ENCODE data around the gene PASK. TPM values are rescaled to one million over a fixed set of nuclear protein-coding genes. Genes with fewer than 3 reads are reported as not detected.
A peak's percentile ranks its signal among the peaks of the same experiment; 100 is the strongest.

The PASK gene
- total RNA-seq, 1 experiment from 2014 or later: 51.6 TPM

GRCh38 chr2:241149675-241149924, 328 bp upstream of the PASK start:
- no TSS peak for BruUV-seq (replicated peaks)
- TF ChIP-seq POLR2AphosphoS5 (IDR thresholded peaks at IDR 0.05; ENCODE audit: low read depth, low read length): no peak
- TF ChIP-seq SIN3A (IDR thresholded peaks at IDR 0.05; ENCODE audit: borderline replicate concordance, insufficient read depth, low read depth, low read length): 0 out of 2 replicates have a peak, but pooled peaks have one; percentile 9
- ChIA-PET POLR2A (interaction anchor here (1.3 kb wide), 1 partner anchor 14 kb away, joined by 4 read pairs; no protein-coding TSS in a partner anchor), CTCF (no interaction called here)
- H3K9me3 ChIP-seq (ENCODE audit: control insufficient read depth, insufficient read depth, low read depth, low read length): no peaks in the 10 kb centered on the region
- peak overlapping the region; percentile 64 to 90 for H3K4me3 ChIP-seq (ENCODE audit: low read depth in 2 of 2, low read length in 2 of 2)
- ATAC-seq (peak; percentile 42), DNase-seq (ENCODE audit: low read depth, low spot score) (no peak)
- no peaks in the 10 kb centered on the region for H3K27me3 ChIP-seq (ENCODE audit: control insufficient read depth, insufficient read depth, low read length)
- peaks cover 5% of the 10 kb centered on the region; the same call in 1 of the 2 replicates for H3K36me3 ChIP-seq (ENCODE audit: control insufficient read depth, insufficient read depth, low read length)
- H3K4me1 ChIP-seq (ENCODE audit: control insufficient read depth, insufficient read depth, low read length): peaks cover 16% of the 10 kb centered on the region
- H3K27ac ChIP-seq (ENCODE audit: low read length): 0 out of 2 replicates have a peak overlapping the region, but pooled peaks have one; percentile 11
- intact Hi-C loops (cut with micrococcal nuclease; ENCODE audit: unreplicated experiment): no loop called here
- in situ Hi-C loops (cut with HindIII; ENCODE audit: low pct_unique_long_range_greater_than_20kb, low sequenced_read_pairs): no loop called here

GRCh38 chr2:241148239-241148638, 1.0 kb downstream of the PASK start:
- CTCF ChIA-PET: no interaction called here
- peak overlapping the region; percentile 72 for H3K27ac ChIP-seq (ENCODE audit: low read length)
- H3K27me3 ChIP-seq (ENCODE audit: control insufficient read depth, insufficient read depth, low read length): no peaks in the 10 kb centered on the region
- BruUV-seq (replicated peaks): no TSS peak
- no peak for TF ChIP-seq SIN3A (IDR thresholded peaks at IDR 0.05; ENCODE audit: borderline replicate concordance, insufficient read depth, low read depth, low read length)
- TF ChIP-seq POLR2AphosphoS5 (IDR thresholded peaks at IDR 0.05; ENCODE audit: low read depth, low read length): no peak
- no peak for TF ChIP-seq REST (IDR thresholded peaks at IDR 0.05; ENCODE audit: insufficient read depth in 1 of 2, low read depth in 2 of 2, low read length in 1 of 2)
- TF ChIP-seq TCF7L2 (IDR thresholded peaks at IDR 0.05; ENCODE audit: low read depth, low read length): no peak
- TF ChIP-seq, protein P1, sequence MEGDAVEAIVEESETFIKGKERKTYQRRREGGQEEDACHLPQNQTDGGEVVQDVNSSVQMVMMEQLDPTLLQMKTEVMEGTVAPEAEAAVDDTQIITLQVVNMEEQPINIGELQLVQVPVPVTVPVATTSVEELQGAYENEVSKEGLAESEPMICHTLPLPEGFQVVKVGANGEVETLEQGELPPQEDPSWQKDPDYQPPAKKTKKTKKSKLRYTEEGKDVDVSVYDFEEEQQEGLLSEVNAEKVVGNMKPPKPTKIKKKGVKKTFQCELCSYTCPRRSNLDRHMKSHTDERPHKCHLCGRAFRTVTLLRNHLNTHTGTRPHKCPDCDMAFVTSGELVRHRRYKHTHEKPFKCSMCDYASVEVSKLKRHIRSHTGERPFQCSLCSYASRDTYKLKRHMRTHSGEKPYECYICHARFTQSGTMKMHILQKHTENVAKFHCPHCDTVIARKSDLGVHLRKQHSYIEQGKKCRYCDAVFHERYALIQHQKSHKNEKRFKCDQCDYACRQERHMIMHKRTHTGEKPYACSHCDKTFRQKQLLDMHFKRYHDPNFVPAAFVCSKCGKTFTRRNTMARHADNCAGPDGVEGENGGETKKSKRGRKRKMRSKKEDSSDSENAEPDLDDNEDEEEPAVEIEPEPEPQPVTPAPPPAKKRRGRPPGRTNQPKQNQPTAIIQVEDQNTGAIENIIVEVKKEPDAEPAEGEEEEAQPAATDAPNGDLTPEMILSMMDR (IDR thresholded peaks at IDR 0.05): no peak
- peak overlapping the region; percentile 64 to 90 for H3K4me3 ChIP-seq (ENCODE audit: low read depth in 2 of 2, low read length in 2 of 2)
- H3K4me1 ChIP-seq (ENCODE audit: control insufficient read depth, insufficient read depth, low read length): peaks cover 16% of the 10 kb centered on the region
- intact Hi-C loops (cut with micrococcal nuclease; ENCODE audit: unreplicated experiment): no loop called here
- no peak for ATAC-seq
- POLR2A ChIA-PET: interaction anchor here (0.6 to 0.7 kb wide), 3 partner anchors 99 to 553 kb away, joined by 3 read pairs; no protein-coding TSS in a partner anchor
- DNase-seq (ENCODE audit: low read depth, low spot score): no peak
- no peaks in the 10 kb centered on the region for H3K9me3 ChIP-seq (ENCODE audit: control insufficient read depth, insufficient read depth, low read depth, low read length)
- H3K36me3 ChIP-seq (ENCODE audit: control insufficient read depth, insufficient read depth, low read length): peaks cover 4% of the 10 kb centered on the region; the same call in 1 of the 2 replicates
- in situ Hi-C loops (cut with HindIII; ENCODE audit: low pct_unique_long_range_greater_than_20kb, low sequenced_read_pairs): no loop called here

GRCh38 chr2:241147336-241147735, 1.9 kb downstream of the PASK start:
- intact Hi-C loops (cut with micrococcal nuclease; ENCODE audit: unreplicated experiment): no loop called here
- H3K9me3 ChIP-seq (ENCODE audit: control insufficient read depth, insufficient read depth, low read depth, low read length): no peaks in the 10 kb centered on the region
- peaks cover 16% of the 10 kb centered on the region for H3K4me1 ChIP-seq (ENCODE audit: control insufficient read depth, insufficient read depth, low read length)
- no peak overlapping the region for H3K27ac ChIP-seq (ENCODE audit: low read length)
- ChIA-PET POLR2A (no interaction called here), CTCF (no interaction called here)
- no TSS peak for BruUV-seq (replicated peaks)
- in situ Hi-C loops (cut with HindIII; ENCODE audit: low pct_unique_long_range_greater_than_20kb, low sequenced_read_pairs): no loop called here
- no peaks in the 10 kb centered on the region for H3K27me3 ChIP-seq (ENCODE audit: control insufficient read depth, insufficient read depth, low read length)
- no peak overlapping the region for H3K4me3 ChIP-seq (ENCODE audit: low read depth in 2 of 2, low read length in 2 of 2)
- TF ChIP-seq TCF7L2 (IDR thresholded peaks at IDR 0.05; ENCODE audit: low read depth, low read length) (no peak), REST (IDR thresholded peaks at IDR 0.05; ENCODE audit: insufficient read depth in 1 of 2, low read depth in 2 of 2, low read length in 1 of 2) (no peak), SIN3A (IDR thresholded peaks at IDR 0.05; ENCODE audit: borderline replicate concordance, insufficient read depth, low read depth, low read length) (no peak), POLR2AphosphoS5 (IDR thresholded peaks at IDR 0.05; ENCODE audit: low read depth, low read length) (no peak)
- TF ChIP-seq, protein P1 (IDR thresholded peaks at IDR 0.05): no peak
- peaks cover 4% of the 10 kb centered on the region; the same call in 1 of the 2 replicates for H3K36me3 ChIP-seq (ENCODE audit: control insufficient read depth, insufficient read depth, low read length)
- no peak for ATAC-seq
- DNase-seq (ENCODE audit: low read depth, low spot score): no peak
